ENCODE measurements around the gene APOO.

DNA sequence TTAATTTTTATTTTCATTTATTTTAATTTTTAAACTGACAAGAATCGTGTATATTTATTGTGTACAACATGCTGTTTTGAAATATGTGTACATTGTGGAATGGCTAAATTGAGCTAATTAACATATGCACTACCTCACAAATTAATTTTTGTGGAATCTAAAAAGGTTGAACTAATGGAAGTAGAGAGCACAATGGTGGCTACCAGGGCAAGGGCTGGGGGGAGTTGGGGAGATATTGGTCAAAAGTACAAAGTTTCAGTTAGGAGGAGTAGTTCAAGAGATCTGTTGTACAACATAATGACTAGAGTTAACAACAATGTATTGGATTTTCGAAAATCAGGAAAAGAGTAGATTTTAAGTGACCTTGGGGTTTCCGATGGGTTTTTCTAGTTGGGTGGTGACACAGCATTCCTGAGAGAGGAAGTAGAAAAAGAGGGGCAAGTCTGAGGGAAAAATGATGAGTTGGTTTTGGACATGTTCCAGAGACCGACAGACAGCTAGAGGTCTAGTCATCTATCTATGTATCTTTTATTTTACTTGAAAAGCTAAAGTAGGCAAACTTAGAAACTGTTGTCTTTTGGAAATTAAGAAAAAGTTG, 23.2 kb downstream of the APOO start:
- no peak for TF ChIP-seq TAF1 (conservative IDR thresholded peaks at IDR 0.05)
- TF ChIP-seq YY1 (IDR thresholded peaks at IDR 0.05) = no peak
- TF ChIP-seq, protein P1, sequence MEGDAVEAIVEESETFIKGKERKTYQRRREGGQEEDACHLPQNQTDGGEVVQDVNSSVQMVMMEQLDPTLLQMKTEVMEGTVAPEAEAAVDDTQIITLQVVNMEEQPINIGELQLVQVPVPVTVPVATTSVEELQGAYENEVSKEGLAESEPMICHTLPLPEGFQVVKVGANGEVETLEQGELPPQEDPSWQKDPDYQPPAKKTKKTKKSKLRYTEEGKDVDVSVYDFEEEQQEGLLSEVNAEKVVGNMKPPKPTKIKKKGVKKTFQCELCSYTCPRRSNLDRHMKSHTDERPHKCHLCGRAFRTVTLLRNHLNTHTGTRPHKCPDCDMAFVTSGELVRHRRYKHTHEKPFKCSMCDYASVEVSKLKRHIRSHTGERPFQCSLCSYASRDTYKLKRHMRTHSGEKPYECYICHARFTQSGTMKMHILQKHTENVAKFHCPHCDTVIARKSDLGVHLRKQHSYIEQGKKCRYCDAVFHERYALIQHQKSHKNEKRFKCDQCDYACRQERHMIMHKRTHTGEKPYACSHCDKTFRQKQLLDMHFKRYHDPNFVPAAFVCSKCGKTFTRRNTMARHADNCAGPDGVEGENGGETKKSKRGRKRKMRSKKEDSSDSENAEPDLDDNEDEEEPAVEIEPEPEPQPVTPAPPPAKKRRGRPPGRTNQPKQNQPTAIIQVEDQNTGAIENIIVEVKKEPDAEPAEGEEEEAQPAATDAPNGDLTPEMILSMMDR (IDR thresholded peaks at IDR 0.05; ENCODE audit: low read depth, low read length, missing input control) = no peak
- TF ChIP-seq, protein P2, sequence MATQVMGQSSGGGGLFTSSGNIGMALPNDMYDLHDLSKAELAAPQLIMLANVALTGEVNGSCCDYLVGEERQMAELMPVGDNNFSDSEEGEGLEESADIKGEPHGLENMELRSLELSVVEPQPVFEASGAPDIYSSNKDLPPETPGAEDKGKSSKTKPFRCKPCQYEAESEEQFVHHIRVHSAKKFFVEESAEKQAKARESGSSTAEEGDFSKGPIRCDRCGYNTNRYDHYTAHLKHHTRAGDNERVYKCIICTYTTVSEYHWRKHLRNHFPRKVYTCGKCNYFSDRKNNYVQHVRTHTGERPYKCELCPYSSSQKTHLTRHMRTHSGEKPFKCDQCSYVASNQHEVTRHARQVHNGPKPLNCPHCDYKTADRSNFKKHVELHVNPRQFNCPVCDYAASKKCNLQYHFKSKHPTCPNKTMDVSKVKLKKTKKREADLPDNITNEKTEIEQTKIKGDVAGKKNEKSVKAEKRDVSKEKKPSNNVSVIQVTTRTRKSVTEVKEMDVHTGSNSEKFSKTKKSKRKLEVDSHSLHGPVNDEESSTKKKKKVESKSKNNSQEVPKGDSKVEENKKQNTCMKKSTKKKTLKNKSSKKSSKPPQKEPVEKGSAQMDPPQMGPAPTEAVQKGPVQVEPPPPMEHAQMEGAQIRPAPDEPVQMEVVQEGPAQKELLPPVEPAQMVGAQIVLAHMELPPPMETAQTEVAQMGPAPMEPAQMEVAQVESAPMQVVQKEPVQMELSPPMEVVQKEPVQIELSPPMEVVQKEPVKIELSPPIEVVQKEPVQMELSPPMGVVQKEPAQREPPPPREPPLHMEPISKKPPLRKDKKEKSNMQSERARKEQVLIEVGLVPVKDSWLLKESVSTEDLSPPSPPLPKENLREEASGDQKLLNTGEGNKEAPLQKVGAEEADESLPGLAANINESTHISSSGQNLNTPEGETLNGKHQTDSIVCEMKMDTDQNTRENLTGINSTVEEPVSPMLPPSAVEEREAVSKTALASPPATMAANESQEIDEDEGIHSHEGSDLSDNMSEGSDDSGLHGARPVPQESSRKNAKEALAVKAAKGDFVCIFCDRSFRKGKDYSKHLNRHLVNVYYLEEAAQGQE (IDR thresholded peaks at IDR 0.05) = no peak
- no peak for TF ChIP-seq HNF4A (conservative IDR thresholded peaks at IDR 0.05)
